Measurements from ENCODE around the gene JMJD8. TPM values are rescaled to one million over a fixed set of nuclear protein-coding genes. Genes with fewer than 3 reads are reported as not detected.
A peak's percentile ranks its signal among the peaks of the same experiment; 100 is the strongest.

The JMJD8 gene
- total RNA-seq, 4 donors from 2014 or later: 22.8 to 81.8 (median 41.0) TPM

DNA sequence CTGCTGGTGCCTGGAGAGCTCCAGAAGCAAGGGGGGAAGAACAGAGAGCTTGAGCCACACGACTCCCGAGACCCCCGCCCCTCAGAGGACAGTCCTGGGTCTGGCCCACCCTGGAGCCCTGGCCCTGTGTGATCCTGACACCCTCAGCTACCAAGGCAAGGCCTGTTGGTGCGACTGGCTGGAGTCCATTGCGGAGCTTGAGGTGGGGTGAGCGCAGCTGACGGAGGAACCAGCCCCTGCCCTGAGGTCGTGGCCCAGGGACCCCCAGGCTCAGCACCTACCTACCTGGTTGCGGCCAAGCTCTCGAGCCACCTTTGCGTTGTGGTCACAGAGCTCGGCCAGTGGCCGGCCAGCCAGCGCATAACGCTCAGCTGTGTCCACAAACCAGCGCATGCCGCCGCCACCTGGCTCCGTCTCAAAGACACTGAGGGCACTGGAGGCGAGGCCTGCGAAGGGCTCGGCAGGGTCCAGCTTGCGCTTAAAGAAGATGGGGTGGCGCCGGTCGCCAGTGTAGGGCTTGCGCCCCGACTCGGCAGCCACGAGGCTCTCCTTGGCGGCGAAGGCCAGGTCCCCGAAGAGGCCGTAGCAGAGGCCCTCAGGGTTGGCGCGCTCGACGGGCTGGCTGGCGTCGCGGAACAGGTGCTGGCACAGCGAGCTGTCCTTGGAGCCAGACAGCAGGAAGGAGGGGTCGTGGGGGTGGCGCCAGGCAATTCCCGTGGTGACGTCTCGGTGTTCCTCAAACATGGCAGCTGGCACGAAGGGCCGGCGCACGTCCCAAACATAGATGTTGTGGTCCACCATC, 2.5 kb upstream of the JMJD8 start:
- DNase-seq (no peak), ATAC-seq (no peak)
- H3K4me1 ChIP-seq: peaks cover 31 to 54% of the 10 kb centered on the region in 2 donors
- H3K4me3 ChIP-seq: no peak overlapping the region
- no peak overlapping the region for H3K27ac ChIP-seq
- in situ Hi-C loops (cut with MboI; ENCODE audit: low sequenced_read_pairs in 4 of 4): no loop called here
- intact Hi-C loops (cut with DNase I; ENCODE audit: low total_unique reads): loop anchor here (10.0 kb wide), 1 partner anchor 618 kb away; the partner anchor contains the start of gene UBE2I
- TF ChIP-seq POLR2A (IDR thresholded peaks at IDR 0.05): no peak
- TF ChIP-seq, protein P1, sequence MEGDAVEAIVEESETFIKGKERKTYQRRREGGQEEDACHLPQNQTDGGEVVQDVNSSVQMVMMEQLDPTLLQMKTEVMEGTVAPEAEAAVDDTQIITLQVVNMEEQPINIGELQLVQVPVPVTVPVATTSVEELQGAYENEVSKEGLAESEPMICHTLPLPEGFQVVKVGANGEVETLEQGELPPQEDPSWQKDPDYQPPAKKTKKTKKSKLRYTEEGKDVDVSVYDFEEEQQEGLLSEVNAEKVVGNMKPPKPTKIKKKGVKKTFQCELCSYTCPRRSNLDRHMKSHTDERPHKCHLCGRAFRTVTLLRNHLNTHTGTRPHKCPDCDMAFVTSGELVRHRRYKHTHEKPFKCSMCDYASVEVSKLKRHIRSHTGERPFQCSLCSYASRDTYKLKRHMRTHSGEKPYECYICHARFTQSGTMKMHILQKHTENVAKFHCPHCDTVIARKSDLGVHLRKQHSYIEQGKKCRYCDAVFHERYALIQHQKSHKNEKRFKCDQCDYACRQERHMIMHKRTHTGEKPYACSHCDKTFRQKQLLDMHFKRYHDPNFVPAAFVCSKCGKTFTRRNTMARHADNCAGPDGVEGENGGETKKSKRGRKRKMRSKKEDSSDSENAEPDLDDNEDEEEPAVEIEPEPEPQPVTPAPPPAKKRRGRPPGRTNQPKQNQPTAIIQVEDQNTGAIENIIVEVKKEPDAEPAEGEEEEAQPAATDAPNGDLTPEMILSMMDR (IDR thresholded peaks at IDR 0.05 in 4 of 5, conservative IDR thresholded peaks at IDR 0.05 in 1 of 5): no peak
- no peaks in the 10 kb centered on the region for H3K9me3 ChIP-seq
- H3K36me3 ChIP-seq: peaks cover 0 to 29% of the 10 kb centered on the region in 2 donors
- H3K27me3 ChIP-seq: peaks cover 0 to 4% (median 2%) of the 10 kb centered on the region in 3 donors

DNA sequence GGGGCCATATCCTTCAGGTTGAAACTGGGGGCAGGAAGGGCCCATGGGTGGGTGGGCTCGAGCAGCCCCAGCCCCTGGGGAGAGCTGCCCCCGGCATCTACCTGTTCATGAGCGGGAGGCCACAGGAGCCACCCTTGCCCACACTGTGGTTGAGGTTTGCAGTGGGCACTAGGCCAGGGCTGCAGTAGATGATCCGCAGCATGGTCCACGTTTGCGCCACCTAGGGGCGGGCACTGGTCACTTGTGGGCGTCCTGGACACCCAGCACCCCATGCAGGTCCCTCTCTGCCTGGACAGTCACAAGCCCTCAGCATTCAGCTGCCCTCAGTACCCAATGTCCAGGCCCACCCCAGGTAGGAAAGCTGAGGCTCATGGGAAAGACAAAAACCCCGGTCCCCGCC, 1.8 kb upstream of the JMJD8 start:
- H3K36me3 ChIP-seq: peaks cover 0 to 33% of the 10 kb centered on the region in 2 donors
- DNase-seq (peak in 1 of 2 donors; percentile 39), ATAC-seq (no peak)
- H3K4me1 ChIP-seq: peaks cover 37 to 61% of the 10 kb centered on the region in 2 donors
- intact Hi-C loops (cut with DNase I; ENCODE audit: low total_unique reads) (loop anchor here (10.0 kb wide), 1 partner anchor 619 kb away; the partner anchor contains the start of gene UBE2I), in situ Hi-C loops (cut with MboI; ENCODE audit: low sequenced_read_pairs in 4 of 4) (no loop called here)
- no peak overlapping the region for H3K27ac ChIP-seq
- H3K4me3 ChIP-seq: no peak overlapping the region
- no peak for TF ChIP-seq POLR2A (IDR thresholded peaks at IDR 0.05)
- TF ChIP-seq, protein P1 (IDR thresholded peaks at IDR 0.05 in 4 of 5, conservative IDR thresholded peaks at IDR 0.05 in 1 of 5): peak in 3 of 5 experiments; percentile 12 to 36 (median 22)
- no peaks in the 10 kb centered on the region for H3K27me3 ChIP-seq
- no peaks in the 10 kb centered on the region for H3K9me3 ChIP-seq

DNA sequence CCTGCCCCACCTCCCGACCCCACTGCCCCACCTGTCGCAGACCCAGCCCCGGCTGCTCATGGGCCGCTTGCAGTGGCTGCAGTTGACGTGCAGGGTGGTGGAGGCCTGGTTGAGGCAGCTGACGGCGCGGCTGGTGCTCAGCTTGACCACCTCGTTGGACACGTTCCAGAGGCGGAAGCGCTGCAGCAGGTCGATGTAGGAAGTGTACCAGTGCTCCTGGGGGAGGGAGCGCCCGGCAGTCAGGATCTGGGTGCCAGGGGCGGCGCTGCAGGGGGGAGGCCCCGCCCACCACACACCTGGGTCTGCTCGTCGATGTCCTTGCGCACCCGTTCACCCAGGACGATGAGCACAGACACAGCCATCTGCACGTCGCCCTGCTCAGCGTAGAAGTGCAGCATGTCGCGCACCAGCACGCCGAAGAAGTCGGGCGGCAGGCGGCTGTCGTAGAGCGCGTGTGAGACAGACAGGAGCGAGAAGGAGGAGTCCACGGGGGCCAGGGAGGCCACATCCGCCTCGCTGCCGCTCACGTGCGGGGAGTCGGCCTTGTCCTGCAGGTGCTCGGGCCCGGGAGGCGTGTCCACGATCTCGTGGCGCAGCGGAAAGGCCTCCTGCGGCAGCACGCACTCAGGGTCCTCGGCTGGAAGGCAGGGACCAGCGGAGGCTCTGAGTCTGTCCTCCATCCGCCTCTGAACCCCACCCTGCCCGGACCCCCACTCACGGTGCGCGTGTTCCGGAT, 995 bp upstream of the JMJD8 start:
- TF ChIP-seq, protein P1 (IDR thresholded peaks at IDR 0.05 in 4 of 5, conservative IDR thresholded peaks at IDR 0.05 in 1 of 5): no peak
- no peak for TF ChIP-seq POLR2A (IDR thresholded peaks at IDR 0.05)

DNA sequence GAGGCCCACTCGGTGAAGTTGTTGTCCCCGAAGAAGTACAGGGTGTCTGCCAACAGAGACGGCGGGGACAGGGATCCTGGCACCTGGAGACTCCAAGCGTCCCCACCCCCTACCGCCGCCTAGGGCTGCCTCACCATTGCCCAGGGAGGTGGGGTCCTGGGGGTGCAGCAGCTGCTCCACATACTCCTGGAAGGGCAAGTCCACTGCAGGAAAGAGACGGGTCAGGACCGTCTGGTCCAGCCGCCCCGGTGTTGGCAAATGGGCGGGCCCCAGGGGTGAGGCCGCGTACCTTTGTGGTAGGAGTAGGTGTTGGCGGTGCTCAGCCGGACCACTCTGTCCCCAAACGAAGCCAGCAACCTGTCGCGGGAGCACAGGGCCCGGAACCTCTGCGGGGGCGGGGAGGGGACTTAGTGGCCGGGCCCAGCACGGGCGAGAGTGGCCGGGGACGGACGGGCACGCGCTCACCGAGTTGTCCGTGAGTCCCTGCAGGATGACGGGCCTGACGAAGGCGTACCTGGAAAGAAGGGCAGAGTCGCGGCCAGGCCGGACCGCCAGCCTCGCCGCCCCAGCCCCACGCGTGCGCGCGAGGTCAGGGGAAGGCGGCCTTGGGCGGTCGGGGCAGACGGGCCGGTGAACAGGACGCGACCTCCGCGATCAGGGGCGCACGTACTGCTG, 601 bp downstream of the JMJD8 start:
- peak overlapping the region; percentile 84 to 87 (median 86) for H3K4me3 ChIP-seq
- H3K27me3 ChIP-seq: no peaks in the 10 kb centered on the region
- H3K36me3 ChIP-seq: peaks cover 0 to 33% of the 10 kb centered on the region in 2 donors
- intact Hi-C loops (cut with DNase I; ENCODE audit: low total_unique reads): loop anchor here (10.0 kb wide), 1 partner anchor 621 kb away; the partner anchor contains the start of gene UBE2I
- TF ChIP-seq POLR2A (IDR thresholded peaks at IDR 0.05): no peak
- TF ChIP-seq, protein P1 (IDR thresholded peaks at IDR 0.05 in 4 of 5, conservative IDR thresholded peaks at IDR 0.05 in 1 of 5): no peak
- peaks cover 28 to 54% of the 10 kb centered on the region in 2 donors for H3K4me1 ChIP-seq
- ATAC-seq: no peak
- in situ Hi-C loops (cut with MboI; ENCODE audit: low sequenced_read_pairs in 4 of 4): no loop called here
- H3K9me3 ChIP-seq: no peaks in the 10 kb centered on the region
- H3K27ac ChIP-seq: peak overlapping the region; percentile 73 to 87 (median 83)
- DNase-seq: peak in 1 of 2 donors; percentile 25

More for the DNA sequence above, 995 bp upstream of the JMJD8 start:
- peak in 1 of 2 donors; percentile 32 for DNase-seq
- in situ Hi-C loops (cut with MboI; ENCODE audit: low sequenced_read_pairs in 4 of 4) (no loop called here), intact Hi-C loops (cut with DNase I; ENCODE audit: low total_unique reads) (loop anchor here (10.0 kb wide), 1 partner anchor 620 kb away; the partner anchor contains the start of gene UBE2I)
- no peaks in the 10 kb centered on the region for H3K9me3 ChIP-seq
- peaks cover 40 to 61% of the 10 kb centered on the region in 2 donors for H3K4me1 ChIP-seq
- no peaks in the 10 kb centered on the region for H3K27me3 ChIP-seq
- H3K27ac ChIP-seq: peak overlapping the region in 2 of 4 donors; percentile 73 to 87
- H3K36me3 ChIP-seq: peaks cover 0 to 33% of the 10 kb centered on the region in 2 donors
- peak overlapping the region; percentile 84 to 87 (median 86) for H3K4me3 ChIP-seq
- ATAC-seq: no peak
